HG02588 (cell line): ENCODE data around the gene SORCS2.

Source experiments
- ATAC-seq: cut with Tn5 transposase; IDR thresholded peaks from one replicate; pipeline ENCODE4 v1.9.1; 2021; ENCODE audit warnings: mild to moderate bottlenecking, moderate library complexity; ENCODE audit not compliant: unreplicated experiment

Gene SORCS2

GRCh38 chr4:7689773-7690693 is 497.7 kb downstream of the SORCS2 start:
- no peak for ATAC-seq

GRCh38 chr4:7691061-7691460 is 498.7 kb downstream of the SORCS2 start:
- ATAC-seq = no peak

GRCh38 chr4:7691982-7692381 is 499.6 kb downstream of the SORCS2 start:
- ATAC-seq = no peak

DNA sequence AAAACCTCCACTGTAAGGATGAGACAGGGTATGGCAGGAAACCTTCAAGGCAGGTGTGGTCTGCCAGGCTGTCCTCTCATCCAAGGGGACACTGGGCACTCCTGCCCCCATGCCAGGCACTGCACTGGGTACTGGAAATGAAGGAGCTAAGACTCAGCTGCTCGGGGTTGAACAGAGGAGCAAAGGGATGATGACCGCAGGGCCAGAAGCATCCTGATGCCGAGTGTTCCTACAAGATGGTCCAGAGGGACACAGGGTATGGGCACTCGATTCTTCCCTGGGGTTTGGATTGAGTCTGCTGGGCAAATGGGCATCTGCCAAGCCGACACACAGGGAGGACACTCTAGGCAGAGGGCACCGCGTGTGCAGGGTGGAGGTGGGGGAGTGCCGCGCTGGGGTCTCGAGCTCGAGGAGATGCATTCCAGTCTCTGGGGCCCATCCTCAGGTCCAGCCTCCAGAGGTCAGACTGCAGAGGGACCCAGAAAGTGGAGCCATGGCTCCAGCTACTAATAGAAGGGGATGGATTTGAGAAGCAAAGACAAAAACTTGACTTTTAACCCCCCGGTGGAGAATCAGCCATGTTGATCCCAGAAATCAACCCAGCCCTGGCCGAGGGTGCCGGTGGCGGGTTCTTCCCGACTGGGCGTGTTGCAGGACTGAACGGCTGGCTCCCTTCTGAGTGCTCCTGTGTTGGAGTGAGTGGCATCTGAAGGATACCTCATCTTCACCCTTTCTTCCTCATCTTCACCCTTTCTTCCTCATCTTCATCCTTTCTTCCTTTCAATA is 500.3 kb downstream of the SORCS2 start:
- ATAC-seq = no peak

- no peak for ATAC-seq
Measured at GRCh38 chr4:7693237-7693608, 500.9 kb downstream of the SORCS2 start.

DNA sequence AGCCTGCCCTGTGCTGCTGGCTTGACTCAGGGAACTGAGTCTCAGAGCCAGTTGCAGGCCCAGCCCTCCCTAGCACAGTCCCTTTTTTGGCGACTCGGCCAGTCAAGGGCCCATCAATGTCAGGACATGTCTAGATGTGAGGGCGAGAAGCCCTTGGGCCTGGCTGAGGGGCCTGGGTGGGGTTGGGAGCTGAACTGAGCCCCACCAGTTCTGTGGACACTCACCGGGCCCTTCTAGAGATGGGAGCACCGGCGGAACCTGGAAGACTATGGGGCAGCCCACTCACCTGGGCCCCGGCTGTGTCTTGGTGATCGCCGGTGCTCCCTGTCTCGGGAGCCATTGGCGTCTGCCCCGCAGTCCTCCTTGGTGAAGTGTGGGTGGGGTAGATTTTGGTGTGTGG is 501.4 kb downstream of the SORCS2 start:
- ATAC-seq = no peak

DNA sequence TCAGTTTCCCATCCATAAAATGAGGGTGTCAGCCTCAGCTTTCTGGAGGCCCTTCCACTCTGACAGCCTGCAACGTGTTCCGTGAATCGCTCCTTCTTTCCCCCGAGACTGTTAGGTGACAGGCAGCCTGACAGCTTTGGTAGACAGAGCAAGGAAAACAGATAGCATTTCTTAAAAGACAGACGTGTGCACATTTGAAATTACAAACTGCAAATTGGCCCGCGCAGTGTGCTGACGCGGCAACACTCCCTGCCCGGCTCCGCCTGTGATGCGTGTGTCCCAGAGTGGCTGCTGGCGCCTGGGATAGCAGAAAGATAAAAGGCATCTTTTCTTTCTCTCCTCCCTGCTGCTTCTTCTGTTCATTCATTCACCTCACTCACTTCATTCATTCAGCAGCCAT is 502.0 kb downstream of the SORCS2 start:
- no peak for ATAC-seq

GRCh38 chr4:7697343-7697742 is 505.0 kb downstream of the SORCS2 start:
- ATAC-seq = no peak

- no peak for ATAC-seq
Measured at GRCh38 chr4:7697821-7698220, 505.5 kb downstream of the SORCS2 start.

GRCh38 chr4:7698584-7698983 is 506.2 kb downstream of the SORCS2 start:
- ATAC-seq = no peak

DNA sequence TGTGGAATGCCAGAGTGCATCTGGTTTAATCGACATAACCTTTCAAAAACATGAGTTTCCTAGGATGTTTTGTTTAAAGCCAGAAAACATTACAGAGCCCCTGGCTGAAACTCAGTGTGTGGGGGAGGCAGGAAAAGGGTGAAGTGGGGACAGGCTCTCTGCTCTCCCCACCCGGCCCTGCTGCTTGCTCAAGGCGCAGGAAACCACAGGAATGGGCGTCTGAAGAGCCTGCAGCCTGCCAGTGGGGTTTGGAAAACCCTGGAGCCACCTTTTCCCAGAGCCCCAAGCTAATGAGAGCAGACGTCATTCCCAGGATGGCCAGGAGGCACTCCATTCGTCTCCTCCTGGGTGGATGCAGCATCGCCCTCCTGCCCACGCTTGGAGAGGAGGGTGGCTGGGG is 506.7 kb downstream of the SORCS2 start:
- no peak for ATAC-seq

- no peak for ATAC-seq
Measured at GRCh38 chr4:7699825-7700224, 507.5 kb downstream of the SORCS2 start.

- no peak for ATAC-seq
Measured at GRCh38 chr4:7700665-7701064, 508.3 kb downstream of the SORCS2 start.

GRCh38 chr4:7701866-7702649 is 509.7 kb downstream of the SORCS2 start:
- ATAC-seq = no peak

GRCh38 chr4:7703688-7704087 is 511.4 kb downstream of the SORCS2 start:
- ATAC-seq = no peak

GRCh38 chr4:7704091-7704490 is 511.8 kb downstream of the SORCS2 start:
- ATAC-seq = no peak

DNA sequence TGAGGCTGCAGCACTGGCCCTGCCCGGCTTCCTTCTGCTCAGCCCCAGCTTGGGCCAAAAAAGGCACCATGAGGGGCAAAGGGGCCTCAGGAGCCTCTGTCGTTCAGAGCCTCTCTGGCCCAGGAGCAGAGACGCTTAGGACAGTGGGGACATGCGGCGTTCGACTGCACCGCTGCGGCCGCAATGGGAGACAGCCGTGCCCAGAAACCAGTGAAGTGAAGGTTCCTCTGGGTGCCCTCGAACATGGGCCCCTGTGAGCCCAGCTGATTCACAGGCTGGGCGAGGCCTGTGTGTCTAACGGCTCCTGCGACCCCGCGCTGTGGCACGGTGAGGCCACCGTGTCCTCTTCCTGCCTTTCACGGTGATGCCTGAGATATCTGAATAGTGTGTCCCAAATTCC is 512.3 kb downstream of the SORCS2 start:
- ATAC-seq = no peak

- no peak for ATAC-seq
Measured at GRCh38 chr4:7705062-7705461, 512.7 kb downstream of the SORCS2 start.

DNA sequence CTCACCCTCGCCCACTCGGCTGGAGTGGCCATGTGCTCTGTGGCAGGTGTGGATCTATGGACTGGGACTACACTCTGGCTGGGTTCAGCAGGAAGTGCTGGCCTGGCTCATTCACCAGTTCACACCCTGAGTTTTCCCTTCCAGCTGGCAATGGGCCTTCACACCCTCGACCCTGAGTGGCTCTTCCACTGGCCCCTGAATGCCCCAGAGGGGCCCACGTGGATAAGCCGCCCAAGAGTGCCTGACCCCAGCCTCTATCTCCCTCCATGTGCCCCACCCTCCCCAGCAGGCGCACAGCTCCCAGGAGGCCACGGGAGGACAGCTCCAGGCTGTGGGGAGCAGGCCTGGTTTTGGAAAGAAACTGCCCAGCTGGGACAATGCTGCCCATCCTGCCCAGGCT is 513.3 kb downstream of the SORCS2 start:
- ATAC-seq = no peak

DNA sequence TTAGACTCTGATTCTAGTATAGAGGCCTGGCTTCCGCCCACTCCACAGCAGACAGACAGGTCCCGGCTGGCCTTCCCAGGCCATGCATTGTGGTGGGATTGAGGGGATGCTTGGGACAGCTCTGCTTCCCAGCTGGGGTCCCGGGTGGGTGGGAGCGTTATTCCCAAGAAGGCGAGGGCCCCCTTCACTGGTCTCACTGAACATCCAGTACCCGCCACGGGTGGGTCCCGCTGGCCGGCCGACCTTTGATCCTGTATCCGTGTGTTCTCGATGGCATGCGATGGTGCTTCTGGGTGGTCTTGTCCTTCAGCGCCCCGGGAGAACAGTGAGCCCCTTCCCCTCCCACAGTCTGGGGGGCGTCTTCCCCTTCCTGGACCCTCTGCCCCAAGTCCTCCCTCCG is 515.9 kb downstream of the SORCS2 start:
- no peak for ATAC-seq

DNA sequence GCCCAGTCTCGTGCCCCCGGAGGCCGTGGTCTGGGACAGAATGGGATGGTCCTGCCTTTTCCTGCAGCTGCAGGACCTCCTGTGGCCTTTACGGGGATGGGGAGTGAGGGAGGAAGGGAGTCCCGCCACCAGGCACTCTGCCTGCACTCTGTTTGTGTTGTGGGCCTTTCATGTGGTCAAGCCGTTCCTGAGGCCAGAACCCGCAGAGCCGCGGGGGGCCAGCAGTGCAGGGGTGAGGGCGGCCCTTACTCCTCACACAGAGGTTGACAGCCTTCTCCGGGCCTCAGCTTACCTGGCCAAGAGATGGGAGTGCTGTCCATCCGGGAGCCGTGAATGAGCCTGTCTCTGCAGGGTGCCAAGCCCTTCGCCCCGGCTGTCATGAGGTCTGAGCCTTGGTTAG is 516.6 kb downstream of the SORCS2 start:
- ATAC-seq = no peak
